Cardiac fibroblast (primary cell): Measurements from ENCODE around the gene SLC13A5.

ENCODE experiments used
- DNase-seq, 2 donors: peaks; one replicate each; pipeline versions ENCODE4 v3.0.0 to v3.0.0-alpha.2; 2010; ENCODE audit warnings: low read depth in 2 of 2
- H3K4me3 ChIP-seq, 2 donors: replicated peaks in 1 of 2; 1 replicate in 1 of 2; 2 replicates in 1 of 2; pipeline ENCODE4 v1.5.1; 2011; ENCODE audit warnings: low read depth in 2 of 2, low read length in 2 of 2, mild to moderate bottlenecking in 2 of 2, moderate library complexity in 1 of 2
- TF ChIP-seq, protein P1 (sequence below): IDR thresholded peaks from one replicate; pipeline ENCODE4 v1.5.1; 2011; ENCODE audit warnings: low read depth, mild to moderate bottlenecking, low read length, inconsistent platforms

SLC13A5 gene

DNA sequence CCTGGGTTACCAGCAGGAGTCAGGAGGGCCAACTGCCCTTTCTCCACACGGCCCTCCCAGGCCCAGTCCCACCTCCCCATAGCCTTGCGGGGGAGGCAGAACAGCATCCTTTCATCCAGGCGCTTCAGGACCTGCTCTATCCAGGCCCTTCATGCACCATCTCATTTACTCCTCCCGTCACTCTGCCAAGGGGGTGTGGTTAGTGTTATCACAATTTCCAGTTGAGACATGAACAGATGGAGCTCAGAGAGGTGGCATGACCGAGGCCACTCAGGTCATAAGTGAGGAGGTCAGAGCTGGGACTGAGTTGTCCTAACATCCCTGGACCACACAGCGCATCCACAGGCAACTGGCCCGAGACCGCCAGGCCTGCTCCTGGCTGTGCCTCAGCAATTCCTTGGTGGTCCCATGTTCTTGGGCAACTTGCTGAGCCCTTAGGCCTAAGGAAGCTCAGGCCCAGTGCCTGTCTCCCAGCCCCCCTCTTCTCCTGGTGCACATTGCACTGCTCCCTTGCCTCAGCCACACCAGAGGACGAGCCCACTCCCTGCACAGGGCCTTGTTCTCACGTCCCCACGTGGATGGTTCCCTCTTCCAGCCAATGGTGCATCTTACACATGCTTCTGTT, 37.9 kb downstream of the SLC13A5 start:
- TF ChIP-seq, protein P1, sequence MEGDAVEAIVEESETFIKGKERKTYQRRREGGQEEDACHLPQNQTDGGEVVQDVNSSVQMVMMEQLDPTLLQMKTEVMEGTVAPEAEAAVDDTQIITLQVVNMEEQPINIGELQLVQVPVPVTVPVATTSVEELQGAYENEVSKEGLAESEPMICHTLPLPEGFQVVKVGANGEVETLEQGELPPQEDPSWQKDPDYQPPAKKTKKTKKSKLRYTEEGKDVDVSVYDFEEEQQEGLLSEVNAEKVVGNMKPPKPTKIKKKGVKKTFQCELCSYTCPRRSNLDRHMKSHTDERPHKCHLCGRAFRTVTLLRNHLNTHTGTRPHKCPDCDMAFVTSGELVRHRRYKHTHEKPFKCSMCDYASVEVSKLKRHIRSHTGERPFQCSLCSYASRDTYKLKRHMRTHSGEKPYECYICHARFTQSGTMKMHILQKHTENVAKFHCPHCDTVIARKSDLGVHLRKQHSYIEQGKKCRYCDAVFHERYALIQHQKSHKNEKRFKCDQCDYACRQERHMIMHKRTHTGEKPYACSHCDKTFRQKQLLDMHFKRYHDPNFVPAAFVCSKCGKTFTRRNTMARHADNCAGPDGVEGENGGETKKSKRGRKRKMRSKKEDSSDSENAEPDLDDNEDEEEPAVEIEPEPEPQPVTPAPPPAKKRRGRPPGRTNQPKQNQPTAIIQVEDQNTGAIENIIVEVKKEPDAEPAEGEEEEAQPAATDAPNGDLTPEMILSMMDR: no peak
- no peak for DNase-seq
- H3K4me3 ChIP-seq: no peak overlapping the region

DNA sequence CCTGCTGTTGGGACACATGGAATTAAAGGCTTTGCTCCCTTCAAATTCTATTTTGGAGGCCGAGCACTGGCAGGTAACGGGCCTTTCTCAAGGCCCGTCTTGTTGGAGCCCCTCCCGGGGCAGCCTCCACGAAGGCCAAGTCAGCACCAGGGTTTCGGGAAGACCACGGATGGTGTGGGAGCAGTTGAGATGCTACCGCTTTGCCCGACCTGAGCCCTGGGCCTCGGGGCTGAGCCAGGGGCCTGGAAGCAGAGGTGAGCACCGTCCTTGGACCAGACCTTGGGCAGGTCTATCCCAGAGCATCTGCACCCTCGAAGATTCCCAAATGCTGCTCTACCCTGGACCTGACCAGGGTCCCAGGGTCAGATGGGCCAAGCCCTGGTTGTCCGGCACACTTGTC, 38.6 kb downstream of the SLC13A5 start:
- DNase-seq: no peak
- TF ChIP-seq, protein P1: no peak

DNA sequence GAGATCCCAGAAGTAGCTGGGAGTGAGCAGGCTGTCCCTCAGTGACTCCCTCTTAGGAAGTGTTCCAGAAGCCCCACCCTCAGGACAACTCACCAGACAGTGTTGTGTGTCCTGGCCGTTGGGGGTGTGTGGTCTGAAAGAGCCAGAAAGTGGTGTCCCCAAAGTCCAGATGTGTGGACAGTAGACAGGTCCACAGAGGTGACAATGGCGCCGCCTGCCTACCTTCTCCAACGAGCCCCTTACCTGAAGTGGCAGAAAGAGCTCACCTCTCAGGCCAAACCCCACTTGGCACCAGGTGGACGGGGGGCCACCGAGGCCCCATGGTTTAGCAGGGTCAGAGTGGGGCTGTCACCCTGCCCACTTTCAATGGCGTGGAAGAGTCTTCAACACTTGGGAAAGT, 41.7 kb downstream of the SLC13A5 start:
- H3K4me3 ChIP-seq: no peak overlapping the region
- DNase-seq: no peak
- TF ChIP-seq, protein P1: no peak

More for the DNA sequence above, 38.6 kb downstream of the SLC13A5 start:
- H3K4me3 ChIP-seq: no peak overlapping the region

DNA sequence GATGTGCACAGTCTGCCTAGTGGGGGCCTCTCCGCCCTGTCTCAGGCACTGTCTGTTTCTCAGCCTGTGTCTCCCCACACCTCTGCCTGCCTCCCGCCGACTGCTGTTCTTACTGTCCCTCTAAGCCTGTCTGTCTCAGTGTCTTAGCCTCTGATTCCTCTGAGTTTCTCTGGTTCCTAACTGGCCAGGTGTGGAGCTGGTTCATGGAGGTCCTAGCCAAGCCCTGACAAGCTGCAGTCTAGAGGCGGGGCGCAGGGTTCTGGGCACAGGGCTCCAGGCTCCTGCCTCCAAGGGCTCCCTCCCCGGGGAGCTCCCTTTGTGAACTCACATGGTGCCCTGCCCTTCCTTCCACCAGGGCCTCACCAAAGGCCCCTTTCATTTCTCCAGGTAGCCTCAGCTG, 42.2 kb downstream of the SLC13A5 start:
- H3K4me3 ChIP-seq: no peak overlapping the region
- no peak for DNase-seq
- TF ChIP-seq, protein P1: no peak

DNA sequence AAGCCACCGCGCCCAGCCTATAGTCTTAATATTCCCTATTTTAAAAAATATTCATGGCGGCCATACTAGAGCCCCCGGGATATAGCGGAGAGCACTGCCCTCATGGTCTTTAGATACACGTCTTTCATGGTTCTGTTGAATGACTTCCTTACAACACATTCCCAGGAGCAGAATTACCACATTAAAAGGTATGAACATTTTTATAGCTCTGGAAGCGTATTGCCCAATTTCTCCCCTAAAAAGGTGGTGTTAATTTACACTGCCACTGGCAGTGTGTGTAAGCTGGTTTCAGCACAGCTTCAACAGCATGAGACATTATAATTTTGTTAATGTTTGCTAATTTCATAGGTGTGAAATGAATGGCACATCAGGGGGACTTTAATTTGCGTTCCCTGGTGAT, 42.6 kb downstream of the SLC13A5 start:
- no peak for DNase-seq
- H3K4me3 ChIP-seq: no peak overlapping the region
- TF ChIP-seq, protein P1: no peak

DNA sequence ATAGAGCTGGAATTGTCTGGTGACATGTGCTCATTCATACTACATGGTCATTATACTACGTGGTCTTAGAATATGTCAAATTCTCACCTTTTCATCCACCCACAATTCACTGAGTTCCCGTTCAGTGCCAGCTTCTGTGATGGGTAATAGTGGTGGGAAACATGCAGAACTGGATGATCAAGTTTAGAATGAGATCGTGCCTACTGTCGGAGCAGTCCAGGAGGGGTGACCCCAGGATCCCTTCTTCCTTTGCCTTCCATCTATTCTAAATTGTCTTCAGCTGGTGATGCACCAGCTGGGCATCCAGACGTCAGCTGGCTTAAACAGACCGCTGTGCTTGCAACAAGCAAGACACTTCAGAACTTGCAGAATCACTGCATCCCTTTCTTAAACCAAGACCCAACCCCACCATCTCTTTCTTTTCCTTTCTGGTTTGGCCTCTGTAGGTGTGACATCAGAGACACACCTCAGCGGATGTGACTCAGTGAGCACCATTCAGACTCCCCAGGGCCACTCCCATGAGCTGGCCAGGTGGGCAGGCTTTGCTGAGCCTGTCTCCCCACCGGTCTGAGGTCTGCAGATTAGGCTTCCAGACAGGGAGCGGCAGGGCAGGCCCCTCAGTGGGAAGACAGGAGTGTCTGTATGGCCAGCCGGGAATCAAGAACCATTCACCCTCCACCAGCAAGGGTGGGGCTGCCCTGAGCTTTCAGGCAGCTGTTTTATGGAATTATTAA, 43.5 kb downstream of the SLC13A5 start:
- DNase-seq: no peak
- TF ChIP-seq, protein P1: no peak
- no peak overlapping the region for H3K4me3 ChIP-seq
